ENCODE data around the gene NR3C2.

Gene NR3C2

GRCh38 chr4:148041606-148042329, 400.4 kb downstream of the NR3C2 start:
- peaks cover 21% of the 10 kb centered on the region for H3K4me1 Mint-ChIP-seq
- no peak overlapping the region for H3K27ac Mint-ChIP-seq
- H3K27me3 Mint-ChIP-seq: no peaks in the 10 kb centered on the region
- no peaks in the 10 kb centered on the region for H3K36me3 Mint-ChIP-seq
- H3K9me3 Mint-ChIP-seq: no peaks in the 10 kb centered on the region
- no peak overlapping the region for H3K4me3 Mint-ChIP-seq

GRCh38 chr4:148034813-148035212, 407.4 kb downstream of the NR3C2 start:
- Mint-ChIP-seq H3K4me3 (no peak overlapping the region), H3K36me3 (no peaks in the 10 kb centered on the region), H3K27ac (no peak overlapping the region), H3K9me3 (no peaks in the 10 kb centered on the region), H3K27me3 (no peaks in the 10 kb centered on the region), H3K4me1 (no peaks in the 10 kb centered on the region)

GRCh38 chr4:148030193-148030873, 411.9 kb downstream of the NR3C2 start:
- no peak overlapping the region for H3K27ac Mint-ChIP-seq
- H3K4me3 Mint-ChIP-seq: no peak overlapping the region
- H3K4me1 Mint-ChIP-seq: no peaks in the 10 kb centered on the region
- peaks cover 10% of the 10 kb centered on the region for H3K36me3 Mint-ChIP-seq
- H3K9me3 Mint-ChIP-seq: peaks cover 13% of the 10 kb centered on the region
- H3K27me3 Mint-ChIP-seq: no peaks in the 10 kb centered on the region

- Mint-ChIP-seq H3K9me3 (peaks cover 13% of the 10 kb centered on the region), H3K36me3 (peaks cover 10% of the 10 kb centered on the region), H3K27ac (no peak overlapping the region), H3K4me1 (no peaks in the 10 kb centered on the region), H3K27me3 (no peaks in the 10 kb centered on the region), H3K4me3 (no peak overlapping the region)
Observed at GRCh38 chr4:148029781-148030180, 412.4 kb downstream of the NR3C2 start.

Data from activated naive CD4-positive, alpha-beta T cell treated with anti-CD3 and anti-CD28 coated beads, Interleukin-2, amount 50 U/mL, for 24 hours (primary cell).